Right ventricle myocardium inferior (tissue), 1 donor: Measurements from ENCODE around the gene RAMP3. TPM values are rescaled to one million over a fixed set of nuclear protein-coding genes. Genes with fewer than 3 reads are reported as not detected.

ENCODE experiments used
- ATAC-seq: fragments of 200-7000 bp; cut with Tn5 transposase; one replicate; pipeline ENCODE4 v1.9.1; 2020; ENCODE audit warnings: mild to moderate bottlenecking, moderate library complexity
- DNase-seq: peaks from one replicate; pipeline ENCODE4 v3.0.0; 2021; ENCODE audit errors: missing footprints
- intact Hi-C: fragments of 100-400 bp; cut with DNase I; formaldehyde crosslinking; loops from one replicate; pipeline ENCODE4 v1.11.0; 2022
- total RNA-seq: library from RNA; stranded (reverse); fragmentation: NEBNext Ultra II Directional; extraction: Animal tissue kit (Norgen Biotek cat#: 25700); gene quantifications from one replicate; pipeline ENCODE4 v1.2.1, GENCODE V29; 2021
- donor health status: DM: no; HTN: yes; CAD: no; lungs with severe emphysema.

Gene RAMP3
- total RNA-seq, 1 donor from 2014 or later, result 33.8 TPM

- no peak for DNase-seq
- ATAC-seq, result no peak
- intact Hi-C loops, result no loop called here
Observed at GRCh38 chr7:45129181-45129800, 28.3 kb upstream of the RAMP3 start.

GRCh38 chr7:45129906-45130305 is 27.7 kb upstream of the RAMP3 start:
- DNase-seq (no peak), ATAC-seq (no peak)
- intact Hi-C loops, result no loop called here

GRCh38 chr7:45130910-45131309 is 26.7 kb upstream of the RAMP3 start:
- ATAC-seq, result no peak
- intact Hi-C loops, result no loop called here
- no peak for DNase-seq

- DNase-seq (no peak), ATAC-seq (no peak)
Observed at GRCh38 chr7:45131891-45132290, 25.7 kb upstream of the RAMP3 start.

GRCh38 chr7:45132708-45133320 is 24.8 kb upstream of the RAMP3 start:
- no peak for DNase-seq
- ATAC-seq, result no peak
- intact Hi-C loops, result no loop called here

More at GRCh38 chr7:45131891-45132290, 25.7 kb upstream of the RAMP3 start:
- intact Hi-C loops, result no loop called here

GRCh38 chr7:45133352-45133751 is 24.2 kb upstream of the RAMP3 start:
- intact Hi-C loops, result no loop called here

GRCh38 chr7:45133877-45134276 is 23.7 kb upstream of the RAMP3 start:
- ATAC-seq (no peak), DNase-seq (no peak)
- intact Hi-C loops, result no loop called here

More at GRCh38 chr7:45133352-45133751, 24.2 kb upstream of the RAMP3 start:
- ATAC-seq (no peak), DNase-seq (no peak)

GRCh38 chr7:45136106-45137060 is 21.2 kb upstream of the RAMP3 start:
- intact Hi-C loops, result loop anchor here (1.0 to 2.0 kb wide), 2 partner anchors 163 to 280 kb away; no protein-coding TSS in a partner anchor
- ATAC-seq (peak; percentile 75), DNase-seq (no peak)

GRCh38 chr7:45138433-45139267 is 18.9 kb upstream of the RAMP3 start:
- ATAC-seq, result no peak
- no peak for DNase-seq
- intact Hi-C loops, result no loop called here

- intact Hi-C loops, result no loop called here
- ATAC-seq, result no peak
- DNase-seq, result no peak
Observed at GRCh38 chr7:45140827-45141226, 16.8 kb upstream of the RAMP3 start.

- no peak for DNase-seq
- no peak for ATAC-seq
- intact Hi-C loops, result no loop called here
Observed at GRCh38 chr7:45143616-45144015, 14.0 kb upstream of the RAMP3 start.

- ATAC-seq, result no peak
- DNase-seq, result no peak
- intact Hi-C loops, result no loop called here
Observed at GRCh38 chr7:45145881-45146280, 11.7 kb upstream of the RAMP3 start.

GRCh38 chr7:45146531-45147379 is 10.8 kb upstream of the RAMP3 start:
- ATAC-seq (no peak), DNase-seq (no peak)
- intact Hi-C loops, result no loop called here

GRCh38 chr7:45147858-45148652 is 9.5 kb upstream of the RAMP3 start:
- DNase-seq (no peak), ATAC-seq (no peak)
- intact Hi-C loops, result no loop called here

- ATAC-seq (no peak), DNase-seq (no peak)
- intact Hi-C loops, result no loop called here
Observed at GRCh38 chr7:45148653-45148973, 9.0 kb upstream of the RAMP3 start.

- DNase-seq (no peak), ATAC-seq (no peak)
- intact Hi-C loops, result no loop called here
Observed at GRCh38 chr7:45149606-45150005, 8.0 kb upstream of the RAMP3 start.

- no peak for DNase-seq
- ATAC-seq, result no peak
- intact Hi-C loops, result no loop called here
Observed at GRCh38 chr7:45150199-45150598, 7.4 kb upstream of the RAMP3 start.
